HL-60/S4 (cell line): ENCODE data around the gene PRPH2.

ENCODE experiments used
- in situ Hi-C: fragments of 300-500 bp; cut with MboI; formaldehyde crosslinking; loops from 2 replicates; pipeline ENCODE4 v1.14.3; 2022; ENCODE audit warnings: low sequenced_read_pairs

The PRPH2 gene

GRCh38 chr6:42722497-42722896 is at the start of gene PRPH2:
Gene PRPH2 (minus strand): TSS chr6:42722597. CDS start chr6:42722334, 263 bp downstream.
- in situ Hi-C loops, result no loop called here

GRCh38 chr6:42771741-42772100 is 49.3 kb upstream of the PRPH2 start:
- in situ Hi-C loops, result no loop called here

DNA sequence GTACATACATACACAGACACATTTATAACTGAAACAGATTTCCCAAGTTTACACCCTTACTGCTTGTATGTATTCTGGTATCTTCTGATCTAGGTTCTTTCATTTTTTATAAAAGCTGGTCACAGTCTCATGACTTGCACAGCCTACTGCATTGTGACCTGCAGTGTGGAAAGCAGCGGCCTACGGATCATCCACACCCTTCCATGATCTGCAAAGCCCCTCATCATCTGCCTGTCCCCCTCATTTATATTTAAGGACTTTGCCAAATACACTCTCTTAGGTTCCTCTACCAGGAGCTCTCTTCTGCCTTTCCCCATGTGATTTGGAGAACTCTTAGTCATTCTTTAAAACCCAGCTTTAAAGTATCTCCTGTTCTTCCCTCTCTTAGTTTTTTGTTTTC is 47.4 kb upstream of the PRPH2 start:
- in situ Hi-C loops, result no loop called here

GRCh38 chr6:42769051-42769450 is 46.7 kb upstream of the PRPH2 start:
- in situ Hi-C loops, result no loop called here

GRCh38 chr6:42766163-42766670 is 43.8 kb upstream of the PRPH2 start:
- in situ Hi-C loops, result no loop called here

DNA sequence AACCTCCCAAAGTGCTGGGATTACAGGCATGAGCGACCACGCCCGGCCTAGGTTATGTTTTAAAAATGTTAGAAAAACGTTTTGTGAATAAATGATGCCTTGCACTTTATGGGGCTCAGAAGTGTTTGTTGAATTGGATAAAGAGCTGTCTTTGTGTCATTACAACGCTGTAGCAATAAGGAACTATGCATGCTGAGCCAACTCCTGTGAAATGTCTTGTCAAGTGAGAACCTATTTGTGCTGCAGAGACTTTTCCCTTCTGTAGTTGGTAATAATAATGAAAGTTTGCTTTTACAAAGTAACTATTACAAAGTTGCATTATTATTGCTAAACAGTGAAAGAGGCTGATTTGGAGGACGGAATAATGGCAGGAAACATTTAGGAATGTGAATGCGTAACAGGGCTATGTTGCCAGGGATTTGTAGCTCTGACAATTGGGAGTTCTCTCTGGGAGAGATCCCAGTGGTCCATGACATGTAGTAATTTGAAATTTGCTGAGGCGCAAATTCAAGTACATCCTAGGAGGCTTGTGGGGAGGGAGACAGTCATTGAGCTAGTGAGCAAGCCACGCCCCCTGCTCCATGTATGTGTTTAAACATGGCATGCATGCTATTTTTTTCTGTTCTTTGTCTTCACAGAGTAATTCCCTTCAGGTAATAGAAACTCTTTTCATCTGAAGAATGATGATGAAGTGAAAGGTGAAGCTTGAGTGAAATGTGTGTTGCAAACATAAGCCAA is 42.7 kb upstream of the PRPH2 start:
- in situ Hi-C loops, result no loop called here

GRCh38 chr6:42762950-42763349 is 40.6 kb upstream of the PRPH2 start:
- in situ Hi-C loops, result no loop called here

DNA sequence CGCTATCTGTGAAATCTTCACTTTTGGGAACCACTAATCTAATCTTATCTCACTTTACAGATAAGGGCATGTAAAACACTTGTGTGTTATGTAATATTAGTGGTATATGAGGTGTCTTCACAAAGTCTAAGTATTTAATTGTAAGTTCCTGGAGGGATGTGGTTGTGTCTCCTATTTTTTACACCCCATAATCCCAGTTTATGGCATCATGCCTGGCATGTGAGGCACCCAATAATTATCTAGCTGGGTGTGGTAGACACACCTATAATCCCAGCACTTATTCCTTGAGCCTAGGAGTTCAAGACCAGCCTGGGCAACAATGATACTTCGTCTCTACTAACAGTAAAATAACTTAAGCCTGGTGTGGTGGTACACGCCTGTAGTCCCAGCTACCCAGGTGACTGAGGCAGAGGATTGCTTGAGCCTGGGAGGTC is 40.0 kb upstream of the PRPH2 start:
- in situ Hi-C loops, result no loop called here

- in situ Hi-C loops, result no loop called here
These were observed 39.1 kb upstream of the PRPH2 start for GRCh38 chr6:42761287-42762067.

DNA sequence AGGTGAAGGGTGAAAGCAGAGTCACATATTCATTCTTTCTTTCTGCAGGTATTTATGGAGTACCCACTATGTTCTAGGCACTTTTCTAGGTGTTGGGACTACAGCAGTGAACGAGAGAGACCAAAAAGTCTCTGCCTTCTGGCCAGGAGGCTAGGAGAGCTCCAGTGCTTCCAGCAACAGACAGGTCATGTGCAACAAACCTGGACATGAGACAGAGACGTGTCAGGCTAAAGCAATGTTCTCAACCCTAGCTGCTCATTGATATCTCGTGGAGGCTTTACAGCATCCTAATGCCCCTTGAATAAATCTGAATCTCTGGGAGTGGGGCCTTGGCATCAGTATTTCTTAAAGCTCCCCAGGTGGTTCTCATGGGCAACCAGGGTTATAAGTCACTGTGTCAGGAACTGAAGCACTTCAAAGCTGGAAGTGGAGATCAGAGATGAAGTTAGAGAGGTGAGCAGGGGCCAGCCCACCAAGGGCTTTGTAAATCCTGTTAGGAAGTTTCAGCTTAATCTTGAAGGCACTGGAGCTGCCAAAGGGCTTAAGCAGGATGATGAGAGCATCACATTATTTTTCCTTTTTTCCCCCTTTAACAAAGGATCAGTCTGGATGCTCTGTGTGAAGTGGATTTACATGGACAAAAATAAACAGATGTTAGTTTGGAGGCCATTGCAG is 36.5 kb upstream of the PRPH2 start:
- in situ Hi-C loops, result no loop called here

DNA sequence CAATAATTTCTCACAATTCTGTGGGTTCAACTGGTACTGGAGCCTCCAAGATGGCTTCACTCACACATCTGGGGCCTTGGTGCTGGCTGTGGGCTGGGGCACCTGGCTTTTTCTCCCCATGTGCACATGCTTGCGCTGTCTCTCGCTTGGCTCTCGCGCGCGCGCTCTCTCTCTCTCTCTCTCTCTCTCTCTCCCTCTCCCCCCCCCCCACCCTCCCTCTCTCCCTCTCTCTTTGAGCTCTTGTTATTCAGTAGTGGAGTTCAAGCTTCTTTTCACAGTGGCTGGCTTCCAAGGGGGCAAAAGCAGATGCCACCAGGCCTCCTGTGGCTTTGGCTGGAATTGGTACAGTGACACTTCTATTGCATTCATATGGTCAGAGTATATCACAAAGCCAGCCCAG is 34.3 kb upstream of the PRPH2 start:
- in situ Hi-C loops, result no loop called here

- in situ Hi-C loops, result no loop called here
These were observed 32.4 kb upstream of the PRPH2 start for GRCh38 chr6:42754759-42755158.

- in situ Hi-C loops, result no loop called here
These were observed 28.7 kb upstream of the PRPH2 start for GRCh38 chr6:42751055-42751454.

DNA sequence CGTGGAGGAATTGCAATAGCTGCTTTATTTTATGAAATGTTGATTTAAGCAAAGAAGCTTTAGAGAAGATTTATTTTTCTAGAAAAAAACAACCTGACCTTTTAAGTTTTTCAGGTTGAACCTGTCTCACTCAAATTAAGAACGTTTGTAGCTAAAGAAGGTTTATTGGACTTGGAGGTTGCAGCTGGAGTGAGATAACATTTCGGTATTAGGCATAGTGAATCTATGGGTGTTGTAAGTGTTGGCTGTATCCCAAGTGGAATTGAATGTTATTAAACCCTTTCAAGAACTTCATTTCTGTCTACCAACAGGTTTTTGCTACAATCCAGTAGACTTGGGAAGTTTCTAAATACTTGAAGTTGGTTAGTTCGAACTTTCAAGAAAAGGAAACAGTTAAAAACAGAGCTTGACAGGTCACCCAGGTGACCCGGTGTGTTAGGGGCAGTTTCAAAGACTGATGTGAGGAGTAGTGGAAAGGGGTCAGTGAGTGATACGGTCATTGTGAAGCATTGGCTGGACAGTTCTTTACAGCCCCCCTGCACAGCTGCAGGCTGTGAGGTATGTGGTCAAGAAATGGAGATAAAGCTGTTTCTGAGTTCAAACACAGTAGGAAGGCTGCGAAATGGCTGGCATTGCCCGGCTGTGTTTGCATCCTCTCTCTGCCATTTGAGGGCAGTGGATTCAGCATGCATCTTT is 26.0 kb upstream of the PRPH2 start:
- in situ Hi-C loops, result no loop called here

DNA sequence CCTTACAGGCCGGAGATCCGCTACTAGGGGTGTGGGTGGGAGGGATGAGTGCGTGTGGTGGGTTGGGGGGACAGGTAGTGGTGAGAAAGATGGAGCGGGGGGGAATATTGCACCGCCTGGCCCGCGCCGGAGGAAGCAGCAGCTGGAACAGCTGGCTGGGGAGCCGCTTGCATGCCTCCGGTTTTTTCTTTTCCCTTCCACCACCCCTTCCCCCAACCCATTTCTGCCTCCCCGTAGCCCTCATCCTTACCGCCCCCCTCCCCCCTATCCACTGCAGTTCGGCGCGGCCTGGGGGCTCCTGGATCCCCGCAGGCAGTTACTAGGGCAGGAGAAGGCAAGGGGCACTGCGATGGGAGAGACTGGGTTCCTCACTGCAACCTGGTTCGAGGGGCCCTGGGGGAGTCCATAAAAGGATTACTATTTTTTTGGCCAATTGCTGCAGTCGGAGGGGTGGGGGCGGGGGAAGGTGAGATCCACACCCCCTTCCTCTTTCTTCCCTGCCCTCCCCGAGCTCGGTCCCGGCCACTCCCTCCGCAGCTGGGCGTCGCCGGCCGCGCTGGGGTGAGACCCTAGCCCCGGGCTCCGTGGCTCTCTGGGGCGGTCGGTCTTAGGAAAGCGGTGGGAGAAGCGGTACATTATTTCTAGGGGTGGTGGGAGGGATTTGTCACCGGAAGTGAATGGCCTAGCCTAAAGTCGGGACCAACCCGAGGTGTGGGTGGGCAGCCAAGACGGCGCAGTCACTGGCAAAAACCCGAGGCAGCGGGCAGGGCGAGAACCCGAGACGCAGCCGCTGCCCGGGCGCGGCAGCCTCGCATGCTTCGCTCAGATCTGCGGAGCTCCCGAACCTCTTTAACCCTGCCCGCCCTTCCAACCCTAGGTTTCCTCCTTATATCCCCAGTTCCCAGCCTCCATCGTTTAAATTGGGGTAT is 24.3 kb upstream of the PRPH2 start:
- in situ Hi-C loops, result no loop called here

DNA sequence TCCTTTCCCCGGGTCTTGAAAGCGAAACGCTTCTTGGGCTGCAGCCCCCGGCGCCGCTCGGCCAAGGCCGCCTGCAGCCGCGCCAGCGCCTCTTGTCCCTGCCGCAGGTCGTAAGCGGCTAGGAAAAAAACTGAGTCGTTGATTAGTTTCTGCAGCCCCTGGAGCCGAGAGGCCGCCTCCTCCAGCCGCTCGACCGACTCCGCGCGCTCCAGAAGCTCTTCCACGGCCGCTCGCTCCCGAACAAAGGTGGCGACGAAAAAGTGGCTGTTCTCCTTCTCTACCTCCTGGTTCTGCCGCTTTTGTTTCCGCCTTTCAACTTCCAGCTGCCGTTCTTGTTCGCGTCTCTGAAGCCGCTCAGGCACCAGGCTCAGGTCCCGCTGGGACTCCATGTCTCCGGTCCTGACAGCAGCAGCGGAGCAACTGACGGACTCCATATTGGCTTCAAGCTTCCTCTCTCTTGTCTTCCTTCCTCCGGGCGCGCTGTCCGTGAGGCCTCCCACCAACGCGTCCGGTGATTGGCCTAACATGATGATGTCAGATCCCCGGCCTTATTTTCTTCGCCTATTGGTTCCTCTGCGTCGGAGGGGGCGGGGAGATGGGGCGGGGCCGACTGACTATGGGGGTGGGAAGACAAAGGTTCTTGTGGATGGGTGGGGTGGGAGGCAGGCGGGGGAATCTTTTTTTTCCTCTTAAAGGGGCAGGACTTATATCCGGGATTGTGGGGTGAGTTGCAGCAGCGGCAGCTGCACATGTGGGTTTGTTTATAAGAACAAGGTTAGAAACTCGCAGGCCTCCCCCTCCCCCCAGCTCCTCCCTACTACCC is 23.5 kb upstream of the PRPH2 start, which contains the start of gene TBCC:
Gene TBCC, minus strand, starts transcription at position 464 of the 823 bp plus-strand sequence. Its CDS starts 30 bp downstream, at position 434.
- in situ Hi-C loops, result no loop called here

DNA sequence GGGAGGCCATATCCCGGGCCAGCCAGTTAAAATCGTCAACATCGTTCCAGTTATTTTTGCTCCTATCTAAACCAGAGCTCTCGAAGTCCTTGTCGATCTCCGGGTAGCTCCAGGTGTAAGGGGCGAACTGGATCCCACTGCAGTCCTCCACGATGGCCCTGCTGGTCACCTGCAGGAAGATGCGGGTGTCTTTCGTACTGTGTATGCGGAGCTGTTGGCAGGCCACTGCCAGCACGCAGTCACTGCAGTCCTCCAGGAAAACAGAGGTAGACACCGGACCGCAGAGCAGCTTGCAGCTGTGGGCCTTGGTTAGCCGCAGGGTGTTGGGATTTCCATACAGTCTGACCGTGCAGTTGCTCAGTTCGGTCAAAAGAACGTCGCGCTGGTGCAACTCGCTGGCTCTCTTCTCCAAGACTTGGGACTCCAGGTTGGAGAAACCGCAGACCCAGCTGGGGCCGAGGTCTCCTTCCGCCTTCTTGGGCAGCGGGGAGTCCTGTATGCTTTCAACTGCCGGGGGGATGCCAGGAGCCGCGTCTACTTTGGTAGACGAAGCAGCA is 22.8 kb upstream of the PRPH2 start:
- in situ Hi-C loops, result no loop called here

DNA sequence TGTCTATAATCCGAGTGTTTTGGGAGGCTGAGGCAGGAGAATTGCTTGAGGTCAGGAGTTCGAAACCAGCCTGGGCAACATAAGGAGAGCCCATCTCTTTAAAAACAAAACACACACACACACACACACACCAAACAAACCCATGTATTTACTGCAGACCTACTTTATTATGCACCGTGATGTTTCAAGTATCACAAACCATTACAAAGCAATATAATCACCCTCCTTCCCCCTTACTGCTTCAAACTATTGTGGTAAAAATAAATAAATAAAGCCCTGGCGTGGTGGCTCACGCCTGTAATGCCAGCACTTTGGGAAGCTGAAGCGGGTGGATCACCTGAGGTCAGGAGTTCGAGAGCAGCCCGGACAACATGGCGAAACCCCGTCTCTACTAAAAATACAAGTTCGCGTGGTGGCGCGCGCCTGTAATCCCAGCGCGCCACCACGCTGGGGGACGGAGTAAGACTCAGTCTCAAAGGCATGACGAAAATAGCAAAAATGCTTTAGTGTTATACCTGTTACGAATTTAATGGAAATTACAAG is 22.0 kb upstream of the PRPH2 start:
- in situ Hi-C loops, result no loop called here
